ENCODE data around the gene OR1M1.
A peak's percentile ranks its signal among the peaks of the same experiment; 100 is the strongest.

The OR1M1 gene

DNA sequence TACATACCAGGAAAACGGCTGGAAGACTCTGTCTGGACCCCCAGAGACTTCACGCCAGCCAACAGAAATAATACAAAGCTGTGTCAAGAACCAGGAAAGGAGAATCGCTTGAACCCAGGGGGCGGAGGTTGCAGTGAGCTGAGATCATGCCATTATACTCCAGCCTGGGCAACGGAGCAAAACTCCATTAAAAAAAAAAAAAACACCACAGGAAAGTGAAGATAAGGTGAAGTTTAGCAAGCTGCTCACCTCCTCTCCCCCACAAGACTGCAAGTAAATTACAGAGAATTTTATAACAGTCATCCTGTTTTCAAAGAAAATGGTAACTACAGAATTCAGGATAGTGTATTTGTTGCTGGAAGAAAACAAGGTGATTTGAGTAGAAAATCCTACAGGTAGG lies 29.7 kb downstream of the OR1M1 start:
- Histone ChIP-seq H3K27ac (no peak overlapping the region), H3K36me3 (no peaks in the 10 kb centered on the region), H3K4me2 (no peak overlapping the region), H3K4me1 (no peaks in the 10 kb centered on the region), H3K9me3 (replicated peaks in 1 of 11) (peaks cover 0 to 10% (median 0%) of the 10 kb centered on the region in 11 experiments; a peak in 3 of 22 replicates), H3K9ac (no peak overlapping the region), H4K20me1 (no peaks in the 10 kb centered on the region), H3K27me3 (no peaks in the 10 kb centered on the region), H3K4me3 (no peak overlapping the region)
- no peak for TF ChIP-seq Cebpa-rat (IDR thresholded peaks at IDR 0.05)

DNA sequence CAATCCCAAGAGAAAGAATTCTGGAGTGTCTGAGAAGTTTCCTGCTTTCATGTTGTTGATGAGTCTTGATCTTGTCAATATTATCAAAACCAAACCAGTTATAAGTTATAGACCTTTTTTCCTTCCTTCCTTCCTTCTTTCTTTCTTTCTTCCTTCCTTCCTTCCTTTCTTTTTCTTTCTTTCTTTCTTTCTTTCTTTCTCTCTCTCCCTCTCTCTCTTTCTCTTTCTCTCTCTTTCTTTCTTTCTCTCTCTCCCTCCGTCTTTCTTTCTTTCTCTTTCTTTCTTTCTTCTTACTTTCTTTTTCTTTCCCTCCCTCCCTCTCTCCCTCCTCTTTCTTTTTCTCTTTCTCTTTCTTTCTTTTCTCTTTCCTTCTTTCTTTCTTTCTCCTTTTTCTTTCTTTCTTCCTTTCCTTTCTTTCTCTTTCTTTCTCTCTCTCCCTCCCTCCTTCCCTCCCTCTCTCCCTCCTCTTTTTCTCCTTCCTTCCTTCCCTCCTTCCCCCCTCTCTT lies 40.1 kb downstream of the OR1M1 start, which contains the start of gene OR7G3:
OR7G3 (minus strand) TSS at position 51 of the 506 bp plus-strand sequence; CDS start at position 51, 0 bp downstream.
- Histone ChIP-seq H3K4me1 (peaks cover 17 to 29% (median 20%) of the 10 kb centered on the region in 10 experiments), H3K27me3 (no peaks in the 10 kb centered on the region), H3K27ac (no peak within 1 kb of the TSS), H4K20me1 (no peaks in the 10 kb centered on the region), H3K9ac (no peak within 1 kb of the TSS), H3K4me3 (no peak within 1 kb of the TSS), H3K9me3 (replicated peaks in 1 of 11) (no peaks in the 10 kb centered on the region; a peak in 1 of 22 replicates), H3K36me3 (no peaks in the 10 kb centered on the region), H3K4me2 (no peak within 1 kb of the TSS)
- no peak for TF ChIP-seq Cebpa-rat (IDR thresholded peaks at IDR 0.05)

DNA sequence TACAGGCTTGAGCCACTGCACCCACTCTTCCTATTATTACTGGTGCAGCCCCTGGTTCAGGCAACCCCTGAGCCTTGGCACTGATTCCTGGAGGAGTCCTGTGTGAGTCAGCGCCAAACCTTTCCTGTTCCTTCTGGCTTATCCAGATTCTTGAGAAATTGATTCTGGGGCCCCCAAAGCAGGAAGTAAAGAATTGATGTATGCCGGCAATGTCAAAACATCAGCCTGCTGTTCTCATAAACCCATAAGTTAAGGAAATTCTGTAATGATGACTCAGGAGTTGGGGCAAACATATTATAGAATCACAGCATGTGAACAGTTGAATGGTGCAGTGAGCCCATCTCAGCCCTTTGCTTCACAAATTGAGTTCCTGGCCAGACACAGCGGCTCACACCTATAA lies 41.3 kb downstream of the OR1M1 start:
- Histone ChIP-seq H4K20me1 (no peaks in the 10 kb centered on the region), H3K27ac (no peak overlapping the region), H3K4me3 (no peak overlapping the region), H3K27me3 (no peaks in the 10 kb centered on the region), H3K9ac (no peak overlapping the region), H3K36me3 (no peaks in the 10 kb centered on the region), H3K4me2 (peak overlapping the region in 4 of 11 experiments; percentile 6 to 57 (median 46); a peak in 6 of 22 replicates), H3K4me1 (peaks cover 17 to 29% (median 21%) of the 10 kb centered on the region in 10 experiments), H3K9me3 (replicated peaks in 1 of 11) (no peaks in the 10 kb centered on the region)
- no peak for TF ChIP-seq Cebpa-rat (IDR thresholded peaks at IDR 0.05)

DNA sequence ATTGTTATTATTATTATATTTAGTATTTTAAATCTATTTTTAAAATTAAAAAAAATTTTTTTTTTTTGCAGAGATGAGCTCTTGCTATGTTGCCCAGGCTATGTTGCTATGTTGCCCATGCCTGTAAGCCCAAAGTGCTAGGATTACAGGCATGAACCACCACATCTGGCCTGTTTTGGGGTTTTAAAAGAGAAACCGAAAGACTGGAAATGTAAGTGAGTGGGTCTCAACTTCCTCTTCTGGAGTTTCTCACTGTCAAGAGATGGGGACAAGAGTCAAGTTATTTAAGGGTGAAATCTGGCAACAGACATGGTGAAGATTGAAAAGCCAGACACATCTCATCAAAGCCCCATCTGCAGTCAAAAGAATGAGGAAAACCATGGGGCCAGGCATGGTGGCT lies 44.1 kb downstream of the OR1M1 start:
- Histone ChIP-seq H3K36me3 (no peaks in the 10 kb centered on the region), H3K4me2 (peak overlapping the region; percentile 33 to 65 (median 54)), H4K20me1 (no peaks in the 10 kb centered on the region), H3K27ac (peak overlapping the region in 10 of 11 experiments; percentile 45 to 72 (median 61); a peak in 21 of 22 replicates), H3K4me1 (peaks cover 17 to 37% (median 23%) of the 10 kb centered on the region in 10 experiments), H3K27me3 (no peaks in the 10 kb centered on the region), H3K9me3 (replicated peaks in 1 of 11) (no peaks in the 10 kb centered on the region), H3K4me3 (no peak overlapping the region), H3K9ac (peak overlapping the region in 3 of 11 experiments; percentile 18 to 46 (median 24); a peak in 4 of 22 replicates)
- peak in 1 of 11 experiments; percentile 55; a peak in 1 of 22 replicates for TF ChIP-seq Cebpa-rat (IDR thresholded peaks at IDR 0.05)

DNA sequence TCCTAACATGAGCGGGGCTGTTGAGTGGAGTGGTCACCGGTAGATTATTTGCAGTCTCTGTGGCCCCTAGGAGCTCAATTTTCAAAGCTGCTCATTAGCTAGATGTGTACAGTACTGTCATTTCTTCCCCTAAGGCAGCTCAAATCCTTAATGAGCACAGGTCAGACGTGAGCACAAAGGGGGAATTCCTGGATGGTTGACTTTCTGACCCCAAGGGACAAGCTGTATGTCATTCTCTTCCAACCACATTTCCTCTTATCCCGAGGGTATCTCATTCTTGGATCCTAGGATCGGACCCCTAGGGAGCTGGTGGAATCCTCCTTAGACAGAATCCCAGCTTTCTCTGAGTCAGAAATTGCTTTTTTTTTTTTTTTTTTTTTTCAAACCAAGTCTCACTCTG lies 45.6 kb downstream of the OR1M1 start:
- no peak overlapping the region for H3K4me2 ChIP-seq
- H3K27me3 ChIP-seq: no peaks in the 10 kb centered on the region
- no peak overlapping the region for H3K9ac ChIP-seq
- peaks cover 18 to 40% (median 29%) of the 10 kb centered on the region in 10 experiments for H3K4me1 ChIP-seq
- no peaks in the 10 kb centered on the region for H3K9me3 ChIP-seq (replicated peaks in 1 of 11)
- H4K20me1 ChIP-seq: no peaks in the 10 kb centered on the region
- no peak for TF ChIP-seq Cebpa-rat (IDR thresholded peaks at IDR 0.05)
- H3K27ac ChIP-seq: no peak overlapping the region
- H3K36me3 ChIP-seq: no peaks in the 10 kb centered on the region
- no peak overlapping the region for H3K4me3 ChIP-seq

DNA sequence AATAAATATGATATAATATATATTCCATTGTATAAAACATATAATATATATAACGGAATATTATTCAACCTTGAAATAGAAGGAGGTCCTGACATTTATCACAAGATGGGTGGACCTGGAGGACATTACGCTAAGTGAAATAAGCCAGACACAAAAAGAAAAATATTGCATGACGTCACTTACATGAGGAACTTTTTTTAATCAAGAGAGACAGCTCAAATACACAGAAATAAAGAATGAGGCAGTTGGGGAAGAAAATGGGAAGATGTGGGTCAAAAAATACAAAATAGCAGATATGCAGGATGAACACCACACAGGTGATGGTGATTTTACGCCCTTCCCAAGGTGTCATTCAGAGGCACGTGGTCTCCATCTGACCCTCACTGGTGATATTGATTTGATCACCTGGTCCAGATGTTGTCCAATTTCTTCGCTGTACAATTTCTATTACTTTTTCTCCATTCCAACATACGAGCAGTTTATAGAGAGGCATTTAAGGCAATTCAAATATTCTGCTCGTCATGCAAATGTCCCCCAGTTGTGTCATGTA lies 52.8 kb downstream of the OR1M1 start:
- no peak for TF ChIP-seq Cebpa-rat (IDR thresholded peaks at IDR 0.05)
- Histone ChIP-seq H3K4me3 (peak overlapping the region; percentile 76 to 96 (median 89)), H3K4me2 (peak overlapping the region; percentile 67 to 94 (median 86)), H3K9ac (peak overlapping the region; percentile 90 to 98 (median 95)), H4K20me1 (peaks cover 0 to 21% (median 13%) of the 10 kb centered on the region in 11 experiments; a peak in 10 of 22 replicates), H3K9me3 (replicated peaks in 1 of 11) (peaks cover 21 to 32% (median 30%) of the 10 kb centered on the region in 11 experiments), H3K27me3 (no peaks in the 10 kb centered on the region), H3K4me1 (peaks cover 15 to 36% (median 24%) of the 10 kb centered on the region in 10 experiments; a peak in 19 of 20 replicates), H3K36me3 (peaks cover 27 to 33% (median 32%) of the 10 kb centered on the region in 11 experiments), H3K27ac (peak overlapping the region; percentile 84 to 98 (median 95); a peak in 20 of 22 replicates)

DNA sequence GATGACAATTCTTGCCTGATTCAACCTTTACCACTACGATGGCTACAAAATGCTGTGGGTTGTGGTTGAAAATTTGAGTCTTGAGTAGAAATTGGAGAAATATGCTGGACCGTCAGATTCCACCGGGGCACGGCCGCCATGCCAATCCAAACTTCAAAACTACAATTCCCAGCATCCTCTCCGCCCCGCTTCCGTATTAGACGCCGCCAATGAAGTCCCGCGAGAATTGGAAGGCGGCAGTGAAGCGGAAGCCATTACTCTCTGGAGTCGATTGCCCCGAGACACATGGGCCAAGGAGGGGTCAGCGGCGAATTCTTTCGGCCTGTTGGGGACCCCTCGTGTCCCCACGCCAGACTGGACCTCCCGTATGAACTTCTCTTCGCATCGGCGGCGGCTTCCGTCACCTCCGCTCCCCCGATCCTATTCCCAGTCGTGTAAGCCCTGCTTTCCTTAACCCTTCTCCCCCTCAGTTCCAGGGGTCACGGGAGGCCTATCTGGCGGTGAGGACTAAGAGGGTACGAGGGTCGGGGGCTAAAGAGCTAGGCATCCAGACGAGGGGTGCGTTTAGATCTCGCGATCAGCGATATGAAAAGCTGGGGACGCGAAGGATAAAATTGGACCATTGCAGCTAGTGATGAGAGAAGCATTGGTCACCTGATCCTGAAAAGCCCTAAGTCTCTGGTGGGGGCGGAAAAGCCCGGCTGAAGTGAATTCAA lies 53.5 kb downstream of the OR1M1 start, which contains the start of gene ZNF317:
ZNF317 (plus strand) TSS at position 239 of the 716 bp plus-strand sequence. CDS start 15,620 bp downstream, outside the sequence.
- Histone ChIP-seq H3K27me3 (no peaks in the 10 kb centered on the region), H3K27ac (peak within 1 kb of the TSS; percentile 84 to 98 (median 95)), H3K4me1 (peaks cover 15 to 35% (median 24%) of the 10 kb centered on the region in 10 experiments; a peak in 19 of 20 replicates), H3K4me3 (peak within 1 kb of the TSS; percentile 76 to 96 (median 89)), H3K36me3 (peaks cover 34 to 39% (median 38%) of the 10 kb centered on the region in 11 experiments), H3K9me3 (replicated peaks in 1 of 11) (peaks cover 28 to 38% (median 37%) of the 10 kb centered on the region in 11 experiments), H3K4me2 (peak within 1 kb of the TSS; percentile 81 to 94 (median 86)), H3K9ac (peak within 1 kb of the TSS; percentile 90 to 98 (median 95)), H4K20me1 (peaks cover 0 to 28% (median 14%) of the 10 kb centered on the region in 11 experiments; a peak in 10 of 22 replicates)
- TF ChIP-seq Cebpa-rat (IDR thresholded peaks at IDR 0.05): no peak

DNA sequence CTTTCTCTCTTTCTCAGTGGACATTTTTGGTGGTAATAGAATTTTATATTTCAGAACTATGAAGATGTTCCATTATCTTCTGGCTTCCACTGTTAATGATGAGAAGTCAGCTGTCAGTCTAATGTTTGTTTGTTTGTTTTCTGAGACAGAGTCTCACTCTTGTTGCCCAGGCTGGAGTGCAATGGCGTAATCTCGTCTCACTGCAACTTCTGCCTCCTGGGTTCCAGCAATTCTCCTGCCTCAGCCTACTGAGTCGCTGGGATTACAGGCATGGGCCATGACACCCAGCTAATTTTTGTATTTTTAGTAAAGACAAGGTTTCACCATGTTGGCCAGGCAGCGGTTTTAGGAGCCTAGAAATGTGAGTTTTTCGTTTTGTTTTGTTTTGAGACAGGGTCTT lies 58.1 kb downstream of the OR1M1 start:
- Histone ChIP-seq H3K27me3 (no peaks in the 10 kb centered on the region; a peak in 1 of 22 replicates), H3K27ac (no peak overlapping the region), H4K20me1 (peaks cover 15 to 74% (median 46%) of the 10 kb centered on the region in 11 experiments; a peak in 21 of 22 replicates), H3K4me1 (peaks cover 8 to 20% (median 13%) of the 10 kb centered on the region in 10 experiments; a peak in 19 of 20 replicates), H3K4me3 (peak overlapping the region in 6 of 10 experiments; percentile 10 to 43 (median 22); a peak in 8 of 20 replicates), H3K9ac (no peak overlapping the region), H3K9me3 (replicated peaks in 1 of 11) (peaks cover 74 to 84% (median 83%) of the 10 kb centered on the region in 11 experiments), H3K4me2 (no peak overlapping the region), H3K36me3 (peaks cover 78 to 85% (median 84%) of the 10 kb centered on the region in 11 experiments)
- TF ChIP-seq Cebpa-rat (IDR thresholded peaks at IDR 0.05): no peak

All from BLaER1 treated with 17β-estradiol and CSF1 and Interleukin-3, amounts not matched to agents 10 nM and 100 nM (cell line).